ENCODE data around the gene QSOX1.

QSOX1 gene

DNA sequence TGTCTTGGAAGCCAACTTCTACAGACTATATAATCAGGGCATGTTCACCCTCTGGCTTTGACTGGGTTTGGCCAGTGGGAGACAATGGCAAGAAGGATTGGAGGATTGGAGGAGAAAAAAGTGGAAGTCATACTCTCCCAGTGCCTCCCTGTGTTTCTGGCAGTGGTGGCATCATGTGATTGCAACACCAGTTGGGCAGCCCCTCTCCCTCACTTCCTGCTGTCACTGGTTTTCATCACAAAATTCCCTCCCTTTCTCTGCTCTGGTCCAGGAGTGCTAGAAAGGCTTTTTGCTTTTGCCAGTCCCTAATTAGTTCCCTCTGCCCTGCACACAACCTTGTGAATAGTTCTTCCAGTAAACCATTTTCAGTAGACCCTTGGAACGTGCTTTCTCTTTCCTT, 3.7 kb upstream of the QSOX1 start:
- Histone ChIP-seq H3K4me1 (ENCODE audit: control insufficient read depth, insufficient read depth, low read length) (peaks cover 15% of the 10 kb centered on the region), H3K36me3 (ENCODE audit: control insufficient read depth in 2 of 2, insufficient read depth in 2 of 2, low read length in 2 of 2) (no peaks in the 10 kb centered on the region), H3K27me3 (ENCODE audit: control insufficient read depth in 1 of 2, insufficient read depth in 2 of 2, low read length in 2 of 2) (no peaks in the 10 kb centered on the region), H3K27ac (ENCODE audit: low read length) (no peak overlapping the region), H3K9ac (ENCODE audit: low read length in 2 of 2) (no peak overlapping the region), H3K4me3 (ENCODE audit: low read length in 2 of 2) (no peak overlapping the region), H3K9me3 (ENCODE audit: control insufficient read depth in 2 of 2, low read length in 2 of 2) (no peaks in the 10 kb centered on the region)

DNA sequence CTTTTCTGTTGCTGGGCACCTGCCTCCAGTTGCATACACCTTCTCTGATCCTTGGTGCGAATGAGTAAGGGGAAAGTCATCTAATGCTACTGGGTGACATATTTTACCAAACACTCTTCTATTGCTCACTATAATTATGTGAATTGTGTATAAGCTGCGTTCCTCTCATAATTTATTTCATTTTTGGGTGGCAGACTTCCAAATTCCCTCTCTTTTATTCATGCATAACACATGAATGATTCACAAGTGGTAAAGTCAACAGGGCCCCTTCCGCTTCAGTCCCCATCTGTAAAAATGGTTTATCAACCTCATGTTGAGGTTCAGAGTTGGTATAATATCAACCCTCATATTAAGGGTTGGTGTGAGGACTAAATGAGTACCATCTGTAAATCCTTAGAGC, 3.2 kb upstream of the QSOX1 start:
- H3K36me3 ChIP-seq (ENCODE audit: control insufficient read depth in 2 of 2, insufficient read depth in 2 of 2, low read length in 2 of 2): no peaks in the 10 kb centered on the region
- no peaks in the 10 kb centered on the region for H3K27me3 ChIP-seq (ENCODE audit: control insufficient read depth in 1 of 2, insufficient read depth in 2 of 2, low read length in 2 of 2)
- H3K4me1 ChIP-seq (ENCODE audit: control insufficient read depth, insufficient read depth, low read length): peaks cover 20% of the 10 kb centered on the region
- H3K9me3 ChIP-seq (ENCODE audit: control insufficient read depth in 2 of 2, low read length in 2 of 2): no peaks in the 10 kb centered on the region
- no peak overlapping the region for H3K27ac ChIP-seq (ENCODE audit: low read length)
- H3K9ac ChIP-seq (ENCODE audit: low read length in 2 of 2): no peak overlapping the region
- H3K4me3 ChIP-seq (ENCODE audit: low read length in 2 of 2): no peak overlapping the region

DNA sequence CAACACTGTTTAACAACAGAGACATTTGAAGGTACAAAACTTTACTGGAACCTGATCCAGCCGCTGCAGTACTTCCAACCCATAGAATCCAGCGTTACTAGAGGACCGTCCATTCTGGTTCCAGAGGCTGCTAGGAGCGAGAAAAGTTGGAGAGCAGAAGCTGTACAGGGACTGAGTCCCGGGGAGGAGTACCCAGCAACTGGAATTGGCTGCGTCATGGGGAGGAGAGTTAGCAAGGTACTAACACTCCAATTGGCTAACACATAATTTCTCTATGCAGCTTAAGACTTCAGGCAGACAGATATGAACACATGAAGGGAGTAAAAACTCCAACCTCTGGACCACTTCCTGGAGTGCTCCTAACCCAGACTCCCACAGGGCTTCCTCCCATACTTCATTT, 2.1 kb upstream of the QSOX1 start:
- Histone ChIP-seq H3K36me3 (ENCODE audit: control insufficient read depth in 2 of 2, insufficient read depth in 2 of 2, low read length in 2 of 2) (no peaks in the 10 kb centered on the region), H3K9ac (ENCODE audit: low read length in 2 of 2) (no peak overlapping the region), H3K4me3 (ENCODE audit: low read length in 2 of 2) (no peak overlapping the region), H3K27me3 (ENCODE audit: control insufficient read depth in 1 of 2, insufficient read depth in 2 of 2, low read length in 2 of 2) (no peaks in the 10 kb centered on the region), H3K4me1 (ENCODE audit: control insufficient read depth, insufficient read depth, low read length) (peaks cover 25% of the 10 kb centered on the region), H3K27ac (ENCODE audit: low read length) (no peak overlapping the region), H3K9me3 (ENCODE audit: control insufficient read depth in 2 of 2, low read length in 2 of 2) (no peaks in the 10 kb centered on the region)

DNA sequence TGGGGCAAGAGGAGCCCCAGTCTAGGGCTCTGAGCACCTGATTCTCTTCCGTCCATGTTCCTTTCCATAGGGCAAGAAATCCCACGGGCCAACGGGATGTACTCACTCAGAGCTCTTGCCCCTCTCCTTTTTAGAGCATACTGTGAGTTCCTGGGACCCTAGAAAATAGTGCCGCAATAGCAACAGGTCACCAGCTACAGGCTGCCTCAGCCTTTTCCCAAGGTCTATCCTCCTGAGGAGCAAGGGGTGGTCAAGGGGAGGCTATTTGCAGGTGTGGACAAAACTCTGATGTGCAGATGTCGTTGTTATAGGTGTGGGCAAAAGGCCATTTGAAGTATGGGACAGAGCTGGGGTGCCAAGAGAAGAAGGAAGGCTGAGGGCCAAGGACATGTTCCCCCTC, 1.6 kb upstream of the QSOX1 start:
- peaks cover 27% of the 10 kb centered on the region for H3K4me1 ChIP-seq (ENCODE audit: control insufficient read depth, insufficient read depth, low read length)
- no peak overlapping the region for H3K27ac ChIP-seq (ENCODE audit: low read length)
- H3K4me3 ChIP-seq (ENCODE audit: low read length in 2 of 2): no peak overlapping the region

DNA sequence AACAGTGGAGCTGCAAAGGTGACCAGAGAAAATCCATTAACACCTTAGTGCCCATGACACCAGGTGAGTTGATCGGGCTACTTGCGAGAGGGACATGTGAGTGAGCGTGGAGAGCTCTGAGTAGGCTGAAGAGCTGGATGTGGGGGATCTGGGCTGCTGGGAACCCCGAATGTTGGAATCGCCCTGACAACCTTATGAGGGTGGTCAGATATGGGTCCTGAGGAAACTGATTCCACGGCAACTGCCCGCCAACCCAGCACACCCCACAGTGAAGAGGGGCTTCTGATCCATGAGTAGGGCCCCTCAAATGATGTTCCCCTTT, 705 bp upstream of the QSOX1 start:
- Histone ChIP-seq H3K9ac (ENCODE audit: low read length in 2 of 2) (peak overlapping the region; percentile 92 to 99), H3K4me1 (ENCODE audit: control insufficient read depth, insufficient read depth, low read length) (peaks cover 27% of the 10 kb centered on the region), H3K27me3 (ENCODE audit: control insufficient read depth in 1 of 2, insufficient read depth in 2 of 2, low read length in 2 of 2) (no peaks in the 10 kb centered on the region), H3K4me3 (ENCODE audit: low read length in 2 of 2) (peak overlapping the region; percentile 91 to 99), H3K36me3 (ENCODE audit: control insufficient read depth in 2 of 2, insufficient read depth in 2 of 2, low read length in 2 of 2) (no peaks in the 10 kb centered on the region), H3K9me3 (ENCODE audit: control insufficient read depth in 2 of 2, low read length in 2 of 2) (no peaks in the 10 kb centered on the region), H3K27ac (ENCODE audit: low read length) (peak overlapping the region; percentile 86)

More for the DNA sequence above, 1.6 kb upstream of the QSOX1 start:
- no peaks in the 10 kb centered on the region for H3K36me3 ChIP-seq (ENCODE audit: control insufficient read depth in 2 of 2, insufficient read depth in 2 of 2, low read length in 2 of 2)
- no peaks in the 10 kb centered on the region for H3K27me3 ChIP-seq (ENCODE audit: control insufficient read depth in 1 of 2, insufficient read depth in 2 of 2, low read length in 2 of 2)
- H3K9me3 ChIP-seq (ENCODE audit: control insufficient read depth in 2 of 2, low read length in 2 of 2): no peaks in the 10 kb centered on the region
- H3K9ac ChIP-seq (ENCODE audit: low read length in 2 of 2): no peak overlapping the region

DNA sequence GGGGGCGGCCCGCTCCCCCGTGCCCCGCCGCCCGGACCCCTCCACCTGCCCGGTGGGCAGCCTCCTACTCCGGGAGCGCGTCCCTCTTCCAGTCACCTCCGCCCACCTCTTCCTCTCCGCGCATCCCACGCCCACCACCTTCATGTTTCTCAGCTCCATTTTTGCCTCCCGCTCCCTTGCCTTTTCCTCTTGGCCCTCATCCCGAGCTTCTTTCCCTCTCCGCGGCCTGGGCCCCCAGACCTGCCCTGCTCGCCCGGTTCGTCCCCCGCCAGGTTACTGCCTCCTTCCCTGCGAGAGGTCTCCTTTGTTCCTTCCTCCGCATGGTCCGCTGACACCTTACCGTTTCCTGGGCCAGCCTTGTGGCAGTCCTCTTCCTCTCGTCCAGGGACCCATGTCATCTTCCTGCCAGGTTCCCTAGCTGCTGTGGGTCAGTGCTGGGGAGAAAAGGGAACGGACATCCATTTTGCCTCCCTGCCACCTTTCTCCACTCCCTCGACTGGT, 563 bp downstream of the QSOX1 start:
- Histone ChIP-seq H3K27ac (ENCODE audit: low read length) (peak overlapping the region; percentile 18), H3K9me3 (ENCODE audit: control insufficient read depth in 2 of 2, low read length in 2 of 2) (no peaks in the 10 kb centered on the region), H3K27me3 (ENCODE audit: control insufficient read depth in 1 of 2, insufficient read depth in 2 of 2, low read length in 2 of 2) (no peaks in the 10 kb centered on the region), H3K9ac (ENCODE audit: low read length in 2 of 2) (peak overlapping the region; percentile 75 to 79), H3K4me3 (ENCODE audit: low read length in 2 of 2) (peak overlapping the region; percentile 92 to 99), H3K36me3 (ENCODE audit: control insufficient read depth in 2 of 2, insufficient read depth in 2 of 2, low read length in 2 of 2) (no peaks in the 10 kb centered on the region), H3K4me1 (ENCODE audit: control insufficient read depth, insufficient read depth, low read length) (peaks cover 27% of the 10 kb centered on the region)

DNA sequence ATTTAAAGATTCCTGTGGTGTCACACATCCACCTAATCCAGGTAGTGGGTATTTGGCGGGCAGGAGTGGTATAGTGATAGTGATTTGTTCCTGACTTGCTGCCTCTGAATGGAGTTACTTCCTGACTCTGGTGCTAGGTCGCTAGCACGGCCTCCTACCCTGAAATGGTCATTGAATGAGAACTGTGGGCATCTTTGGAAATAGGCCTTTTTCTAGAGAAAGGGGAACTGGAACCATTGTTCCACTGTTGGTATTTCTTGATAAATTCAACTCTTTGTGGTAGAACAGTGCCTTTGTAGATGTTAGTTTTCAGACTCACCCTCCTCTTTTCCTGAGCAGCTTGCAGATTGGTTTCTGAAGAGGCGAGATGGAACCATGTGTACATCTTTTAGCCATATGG, 1.5 kb downstream of the QSOX1 start:
- Histone ChIP-seq H3K27ac (ENCODE audit: low read length) (no peak overlapping the region), H3K27me3 (ENCODE audit: control insufficient read depth in 1 of 2, insufficient read depth in 2 of 2, low read length in 2 of 2) (no peaks in the 10 kb centered on the region), H3K36me3 (ENCODE audit: control insufficient read depth in 2 of 2, insufficient read depth in 2 of 2, low read length in 2 of 2) (no peaks in the 10 kb centered on the region), H3K9ac (ENCODE audit: low read length in 2 of 2) (no peak overlapping the region), H3K9me3 (ENCODE audit: control insufficient read depth in 2 of 2, low read length in 2 of 2) (no peaks in the 10 kb centered on the region), H3K4me3 (ENCODE audit: low read length in 2 of 2) (peak overlapping the region; percentile 92 to 99), H3K4me1 (ENCODE audit: control insufficient read depth, insufficient read depth, low read length) (peaks cover 25% of the 10 kb centered on the region)

DNA sequence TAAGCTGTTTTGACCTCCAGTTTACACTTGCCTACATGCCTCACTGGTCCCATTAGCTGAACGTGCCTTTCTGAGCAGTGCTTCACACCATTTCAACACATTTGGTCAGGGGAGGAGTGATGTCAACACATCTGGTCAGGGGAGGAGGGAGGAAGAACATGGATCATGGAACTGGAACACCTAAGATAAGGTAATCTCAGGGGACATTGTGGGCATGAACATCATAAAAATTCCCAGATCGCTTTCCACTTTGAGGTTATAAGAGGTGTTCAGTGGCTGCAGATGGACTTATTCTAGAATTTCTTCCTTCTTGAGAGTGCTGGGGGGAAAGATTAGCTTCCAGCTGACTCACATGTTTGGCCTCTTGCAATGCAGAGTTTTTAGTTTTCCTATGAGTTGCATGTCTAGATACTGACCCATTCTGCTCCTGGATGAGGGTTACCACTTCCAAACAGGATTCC, 2.0 kb downstream of the QSOX1 start:
- H3K27me3 ChIP-seq (ENCODE audit: control insufficient read depth in 1 of 2, insufficient read depth in 2 of 2, low read length in 2 of 2): no peaks in the 10 kb centered on the region
- H3K4me1 ChIP-seq (ENCODE audit: control insufficient read depth, insufficient read depth, low read length): peaks cover 25% of the 10 kb centered on the region
- H3K36me3 ChIP-seq (ENCODE audit: control insufficient read depth in 2 of 2, insufficient read depth in 2 of 2, low read length in 2 of 2): no peaks in the 10 kb centered on the region
- H3K9ac ChIP-seq (ENCODE audit: low read length in 2 of 2): no peak overlapping the region
- H3K9me3 ChIP-seq (ENCODE audit: control insufficient read depth in 2 of 2, low read length in 2 of 2): no peaks in the 10 kb centered on the region
- peak overlapping the region; percentile 26 to 99 for H3K4me3 ChIP-seq (ENCODE audit: low read length in 2 of 2)
- H3K27ac ChIP-seq (ENCODE audit: low read length): no peak overlapping the region

DNA sequence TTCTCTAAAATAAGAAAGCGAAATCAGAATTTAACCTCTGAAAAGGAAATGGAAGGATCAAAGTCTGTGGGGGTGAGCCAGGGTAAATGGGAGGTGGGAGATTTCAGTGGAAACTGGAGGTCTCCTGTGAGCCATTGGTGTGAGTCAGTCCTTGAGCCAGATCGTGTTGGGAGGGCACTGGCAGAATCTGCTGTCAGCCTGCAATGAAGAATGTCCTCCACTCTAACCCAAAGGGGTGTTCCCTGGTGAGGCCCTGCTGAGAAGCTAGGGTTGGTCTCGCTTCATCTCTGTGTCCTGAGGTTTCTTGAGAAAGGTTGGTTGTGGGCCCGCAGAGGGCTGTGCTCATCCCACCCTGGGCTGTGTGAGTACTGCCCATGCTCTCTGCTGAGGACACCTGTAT, 2.4 kb downstream of the QSOX1 start:
- Histone ChIP-seq H3K9ac (ENCODE audit: low read length in 2 of 2) (no peak overlapping the region), H3K4me3 (ENCODE audit: low read length in 2 of 2) (peak overlapping the region; percentile 15 to 26), H3K27ac (ENCODE audit: low read length) (no peak overlapping the region)

DNA sequence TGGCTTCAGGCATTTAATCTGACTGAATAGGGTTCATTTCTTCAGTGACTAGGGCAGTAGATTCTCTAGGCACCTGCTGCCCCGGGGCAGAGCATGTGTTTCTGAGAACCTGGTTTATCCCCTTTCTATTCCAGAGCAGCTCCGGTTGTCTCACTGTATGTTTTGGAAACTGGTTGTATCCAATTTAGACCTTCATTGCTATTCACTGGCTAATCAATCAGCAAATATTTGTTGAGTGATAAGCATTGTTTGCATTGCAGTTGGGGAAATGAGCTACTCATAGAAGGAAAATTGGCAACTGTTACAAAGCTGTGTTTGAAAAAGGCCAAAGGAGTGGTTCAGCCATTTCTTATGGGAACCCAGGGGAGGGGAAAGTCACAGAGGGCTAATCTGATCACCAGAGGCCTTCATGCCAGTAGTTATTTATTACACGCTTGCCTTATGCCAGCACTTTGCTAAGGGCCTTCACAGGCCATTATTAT, 2.9 kb downstream of the QSOX1 start:
- Histone ChIP-seq H3K27ac (ENCODE audit: low read length) (no peak overlapping the region), H3K9me3 (ENCODE audit: control insufficient read depth in 2 of 2, low read length in 2 of 2) (no peaks in the 10 kb centered on the region), H3K9ac (ENCODE audit: low read length in 2 of 2) (no peak overlapping the region), H3K36me3 (ENCODE audit: control insufficient read depth in 2 of 2, insufficient read depth in 2 of 2, low read length in 2 of 2) (no peaks in the 10 kb centered on the region), H3K4me1 (ENCODE audit: control insufficient read depth, insufficient read depth, low read length) (peaks cover 25% of the 10 kb centered on the region), H3K27me3 (ENCODE audit: control insufficient read depth in 1 of 2, insufficient read depth in 2 of 2, low read length in 2 of 2) (no peaks in the 10 kb centered on the region), H3K4me3 (ENCODE audit: low read length in 2 of 2) (peak overlapping the region in 1 of 2 donors; percentile 15)

More for the DNA sequence above, 2.4 kb downstream of the QSOX1 start:
- peaks cover 25% of the 10 kb centered on the region for H3K4me1 ChIP-seq (ENCODE audit: control insufficient read depth, insufficient read depth, low read length)
- no peaks in the 10 kb centered on the region for H3K27me3 ChIP-seq (ENCODE audit: control insufficient read depth in 1 of 2, insufficient read depth in 2 of 2, low read length in 2 of 2)
- H3K9me3 ChIP-seq (ENCODE audit: control insufficient read depth in 2 of 2, low read length in 2 of 2): no peaks in the 10 kb centered on the region
- H3K36me3 ChIP-seq (ENCODE audit: control insufficient read depth in 2 of 2, insufficient read depth in 2 of 2, low read length in 2 of 2): no peaks in the 10 kb centered on the region

DNA sequence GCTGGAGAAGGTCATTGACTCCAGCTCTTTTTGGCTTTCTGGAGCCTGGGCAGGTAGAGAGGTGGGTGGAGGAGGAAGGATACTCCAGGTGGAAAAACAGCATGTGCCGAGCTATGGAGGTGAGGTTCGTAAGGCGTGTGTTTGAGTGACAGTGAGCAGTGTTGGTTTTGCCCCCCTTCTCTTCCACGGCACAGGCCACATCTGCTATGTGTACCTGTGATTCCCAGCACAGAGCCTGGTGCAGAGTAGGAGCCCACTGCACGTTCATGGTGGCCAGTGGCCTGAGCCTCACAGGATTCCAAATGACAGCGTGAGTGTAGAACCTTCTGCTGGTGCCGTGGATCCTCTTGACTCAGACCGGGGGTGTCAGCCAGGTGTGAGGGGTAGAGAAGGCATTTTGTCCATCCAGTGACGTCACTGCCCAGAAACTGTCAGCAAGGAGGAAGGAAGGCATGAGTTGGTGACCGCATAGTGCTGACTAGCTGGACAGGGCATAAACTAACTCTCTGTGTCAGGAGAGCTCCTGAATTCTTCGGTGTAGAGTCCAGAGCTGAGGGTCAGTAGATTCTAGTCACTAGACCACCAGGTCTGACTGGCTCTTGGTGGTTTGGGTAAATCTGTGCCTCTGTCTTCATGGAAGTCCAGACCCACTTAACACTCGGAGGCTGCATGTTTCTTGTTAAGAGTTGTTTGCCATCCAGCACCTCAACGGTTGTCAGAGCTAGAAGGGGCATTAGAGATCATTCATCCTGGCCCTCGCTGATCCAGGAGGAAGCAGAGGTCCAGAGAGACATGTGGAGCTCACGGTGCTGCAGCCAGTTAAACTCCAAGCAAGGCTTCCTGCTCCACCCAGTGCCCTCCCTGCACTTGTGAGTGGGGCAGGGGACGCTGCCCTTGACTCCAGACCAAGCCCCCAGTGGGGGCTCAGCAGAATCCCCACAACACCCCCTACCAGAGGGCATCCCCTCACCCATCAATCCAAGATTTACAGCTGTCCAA, 3.8 kb downstream of the QSOX1 start:
- peaks cover 25% of the 10 kb centered on the region for H3K4me1 ChIP-seq (ENCODE audit: control insufficient read depth, insufficient read depth, low read length)
- no peak overlapping the region for H3K9ac ChIP-seq (ENCODE audit: low read length in 2 of 2)
- no peaks in the 10 kb centered on the region for H3K9me3 ChIP-seq (ENCODE audit: control insufficient read depth in 2 of 2, low read length in 2 of 2)
- H3K36me3 ChIP-seq (ENCODE audit: control insufficient read depth in 2 of 2, insufficient read depth in 2 of 2, low read length in 2 of 2): no peaks in the 10 kb centered on the region
- no peaks in the 10 kb centered on the region for H3K27me3 ChIP-seq (ENCODE audit: control insufficient read depth in 1 of 2, insufficient read depth in 2 of 2, low read length in 2 of 2)
- H3K4me3 ChIP-seq (ENCODE audit: low read length in 2 of 2): no peak overlapping the region
- H3K27ac ChIP-seq (ENCODE audit: low read length): no peak overlapping the region
